ENCODE data around the gene SLPI.

Gene SLPI, protein sequence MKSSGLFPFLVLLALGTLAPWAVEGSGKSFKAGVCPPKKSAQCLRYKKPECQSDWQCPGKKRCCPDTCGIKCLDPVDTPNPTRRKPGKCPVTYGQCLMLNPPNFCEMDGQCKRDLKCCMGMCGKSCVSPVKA

DNA sequence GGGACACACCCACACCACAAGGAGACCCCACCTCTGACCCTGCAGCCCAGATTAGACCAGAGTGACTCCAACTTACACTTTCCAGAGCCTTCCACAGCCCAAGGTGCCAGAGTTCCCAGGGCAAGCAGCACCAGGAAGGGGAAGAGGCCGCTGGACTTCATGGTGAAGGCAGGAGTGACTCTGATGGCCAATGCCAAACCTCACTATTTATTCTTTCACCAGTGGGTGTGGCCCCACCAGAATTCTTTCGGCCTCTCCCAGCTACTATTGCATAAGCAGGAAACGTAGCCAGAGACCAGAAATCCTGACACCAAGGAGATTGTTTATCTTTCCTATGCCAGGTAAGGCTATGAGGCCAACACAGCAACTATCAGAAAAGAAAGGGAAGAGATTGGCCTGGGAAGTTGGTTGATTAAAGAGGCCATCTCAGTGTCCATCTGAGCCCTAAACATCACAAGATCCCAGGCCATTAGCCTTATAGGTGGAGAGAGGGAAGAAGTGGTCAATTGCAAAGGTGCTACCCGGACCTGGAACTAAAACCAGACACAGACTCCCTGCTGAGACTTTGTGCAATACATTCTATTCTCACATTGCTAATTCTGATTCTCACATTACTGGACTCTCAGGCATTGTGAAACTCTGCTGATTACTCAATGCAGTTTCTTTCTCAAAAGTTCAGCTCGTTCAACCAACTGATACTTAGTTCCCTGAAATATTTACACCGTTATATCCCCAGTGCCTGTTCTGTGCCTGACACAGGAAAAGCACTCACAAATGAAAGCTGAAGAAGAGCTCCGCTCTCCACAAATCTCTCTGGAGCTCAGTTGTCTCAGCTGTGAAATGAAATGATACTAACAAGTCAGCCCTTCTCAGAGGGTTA is at the start of gene SLPI:
TSS of gene SLPI (minus strand) at position 182 of the 880 bp plus-strand sequence. CDS start at position 161, 21 bp downstream.
- peak; percentile 17 for DNase-seq (ENCODE audit: low read depth)

DNA sequence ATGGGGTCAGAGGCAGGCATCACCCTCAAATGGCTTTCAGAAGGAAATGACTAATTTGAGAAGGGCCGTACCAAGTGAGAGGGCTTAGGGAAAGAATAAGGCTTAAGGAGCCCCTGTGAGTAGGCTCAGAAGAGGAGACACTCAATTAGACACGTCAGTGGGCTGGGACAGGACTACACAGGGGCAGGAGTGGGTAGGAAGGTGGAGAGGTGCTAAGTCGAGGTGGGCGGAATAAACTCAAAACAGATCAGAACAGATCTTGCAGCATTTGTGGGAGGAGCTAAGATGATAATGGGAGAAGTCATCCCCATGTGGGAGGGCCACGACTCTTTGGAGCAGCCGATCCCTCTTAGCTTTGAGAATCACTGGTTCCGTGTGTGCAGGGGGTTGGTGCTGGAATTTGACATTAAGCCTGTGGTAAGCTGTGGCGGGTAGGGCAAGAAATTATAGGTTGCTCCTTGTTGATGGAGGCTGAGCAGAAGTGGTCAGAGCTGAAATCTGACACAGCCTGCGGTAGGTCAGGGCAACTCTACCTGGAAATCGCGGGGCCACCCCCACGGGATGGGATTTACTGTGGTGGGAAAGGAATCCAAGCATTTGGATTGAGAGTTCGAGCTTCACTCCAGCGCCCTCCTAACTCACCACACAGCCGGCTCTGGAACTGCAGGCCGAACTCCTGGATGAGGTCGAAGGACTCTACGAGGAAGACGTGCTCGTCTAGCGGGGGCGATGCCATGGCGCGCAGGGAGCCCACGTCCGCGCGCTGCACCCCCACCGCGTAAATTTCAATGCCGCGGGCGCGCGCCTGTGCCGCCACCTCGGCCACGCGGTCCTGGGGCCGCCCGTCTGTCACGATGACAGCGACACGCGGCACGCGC is 49.5 kb upstream of the SLPI start:
- DNase-seq (ENCODE audit: low read depth): no peak

DNA sequence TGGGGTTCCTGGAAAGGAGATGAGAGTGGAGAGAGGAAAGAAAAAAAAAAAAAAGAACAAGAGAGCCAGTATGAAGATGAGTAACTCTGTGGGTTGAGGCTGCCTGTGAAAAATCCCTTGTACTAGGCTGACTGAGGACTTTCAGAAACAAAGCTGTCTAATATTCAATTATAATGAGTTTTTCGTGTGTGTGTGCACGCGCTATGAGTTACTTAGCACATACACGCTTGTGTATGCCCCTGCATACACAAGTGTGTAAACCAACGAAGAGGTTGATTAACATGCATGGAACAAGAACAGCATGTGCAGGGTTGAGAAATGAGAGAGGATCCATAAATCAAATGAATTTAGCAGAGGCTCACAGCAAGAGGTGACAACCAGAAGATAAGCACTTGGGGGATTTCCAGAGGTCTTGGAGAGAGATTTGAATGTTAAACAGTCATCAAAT is 47.5 kb upstream of the SLPI start:
- DNase-seq (ENCODE audit: low read depth): no peak

DNA sequence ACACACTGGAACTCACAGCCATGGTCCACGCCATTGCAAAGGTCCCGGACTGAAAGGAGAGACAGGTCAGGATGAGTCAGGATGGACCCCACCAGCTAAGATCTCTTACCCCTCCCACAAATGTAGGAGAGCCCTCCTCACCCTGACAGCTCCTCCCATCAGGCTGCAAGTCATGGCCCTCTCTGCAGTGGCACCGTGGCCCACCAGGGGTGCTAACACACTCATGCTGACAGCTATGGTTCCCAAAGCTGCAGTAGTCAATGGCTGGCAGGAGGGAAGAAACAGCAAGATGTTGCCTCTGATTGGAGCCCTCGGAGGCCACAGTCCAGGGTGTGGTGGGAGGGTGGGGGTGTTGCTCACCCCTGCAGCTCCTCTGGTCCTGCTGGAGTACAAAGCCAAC is 46.6 kb upstream of the SLPI start:
- no peak for DNase-seq (ENCODE audit: low read depth)

DNA sequence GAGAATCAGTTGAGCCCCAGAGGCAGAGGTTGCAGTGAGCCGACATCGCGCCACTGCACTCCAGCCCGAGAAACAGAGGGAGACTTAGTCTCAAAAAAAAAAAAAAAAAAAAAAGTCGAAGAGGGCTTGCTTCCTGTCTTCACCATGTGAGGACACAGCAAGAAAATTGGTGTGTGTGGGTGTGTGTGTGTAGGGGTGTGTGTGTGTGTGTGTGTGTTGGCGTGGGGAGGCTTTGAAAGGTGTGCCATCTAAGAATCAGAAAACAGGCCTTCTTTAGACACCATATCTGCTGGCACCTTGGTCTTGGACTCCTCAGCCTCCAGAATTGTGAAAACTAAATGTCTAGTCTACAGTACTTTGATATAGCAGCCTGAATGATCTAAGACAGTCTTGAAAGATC is 45.4 kb upstream of the SLPI start:
- DNase-seq (ENCODE audit: low read depth): no peak

DNA sequence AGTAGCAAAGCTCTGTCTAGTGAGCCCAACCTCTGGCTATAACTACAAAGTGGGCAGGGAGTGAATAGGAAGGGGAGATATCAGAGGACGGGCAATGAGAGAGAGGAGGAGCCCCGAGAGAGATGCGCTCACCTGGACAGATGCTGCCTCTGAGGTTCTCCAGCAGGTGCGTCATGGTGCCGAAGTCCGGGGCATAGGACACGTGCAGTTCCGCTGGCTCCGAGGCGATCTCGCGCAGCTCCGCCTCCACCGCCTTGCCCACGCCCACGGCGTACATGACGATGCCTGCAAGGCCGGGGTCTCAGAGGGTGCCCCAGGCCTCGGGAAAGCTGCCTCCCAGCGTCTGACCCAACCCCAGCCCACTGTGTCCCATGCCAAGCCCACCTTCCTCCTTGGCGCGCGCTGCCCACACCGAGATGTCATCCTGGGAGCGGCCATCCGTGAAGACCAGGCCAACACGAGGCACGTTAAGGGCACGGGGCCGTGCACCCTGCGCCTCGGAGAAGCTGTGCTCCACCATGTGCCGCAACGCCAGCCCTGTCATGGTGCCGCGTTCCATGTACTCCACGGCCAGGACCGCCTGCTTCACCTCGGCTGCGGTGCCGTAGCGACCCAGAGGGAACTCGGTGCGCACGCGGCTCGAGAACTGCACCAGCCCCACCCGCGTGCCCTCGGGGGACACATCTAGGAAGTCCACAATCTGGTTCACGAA is 43.6 kb upstream of the SLPI start:
- no peak for DNase-seq (ENCODE audit: low read depth)

DNA sequence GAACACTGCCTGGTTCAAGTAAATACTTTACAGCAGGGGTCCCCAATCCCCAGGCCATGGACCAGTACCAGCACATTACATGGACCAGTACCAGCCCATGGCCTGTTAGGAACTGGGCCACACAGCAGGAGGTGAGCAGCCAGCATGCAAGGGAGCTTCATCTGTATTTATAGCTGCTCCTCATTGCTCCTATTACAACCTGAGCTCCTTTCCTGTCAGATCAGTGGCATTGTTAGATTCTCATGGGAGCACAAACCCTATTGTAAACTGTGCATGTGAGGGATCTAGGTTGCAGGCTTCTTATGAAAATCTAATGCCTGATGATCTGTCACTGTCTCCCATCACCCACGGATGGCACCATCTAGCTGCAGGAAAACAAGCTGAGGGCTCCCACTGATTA is 40.3 kb upstream of the SLPI start:
- DNase-seq (ENCODE audit: low read depth): no peak

DNA sequence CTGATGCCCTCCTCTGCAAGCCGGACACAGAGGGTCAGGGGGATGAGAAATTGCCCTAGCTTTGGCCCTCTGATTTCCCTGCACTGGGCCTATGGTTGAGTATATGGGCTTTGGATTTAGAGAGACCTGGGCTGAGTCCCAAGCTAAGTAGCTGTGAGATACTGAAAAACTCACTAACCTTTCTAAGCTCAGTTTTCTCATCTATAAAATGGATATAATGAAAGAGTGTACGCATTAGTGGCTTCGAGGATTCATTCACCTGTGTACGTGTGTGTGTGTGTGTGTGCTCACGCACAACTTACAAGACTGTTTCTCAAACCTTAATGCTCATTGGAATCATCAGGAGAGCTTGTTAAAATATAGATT is 39.6 kb upstream of the SLPI start:
- no peak for DNase-seq (ENCODE audit: low read depth)

DNA sequence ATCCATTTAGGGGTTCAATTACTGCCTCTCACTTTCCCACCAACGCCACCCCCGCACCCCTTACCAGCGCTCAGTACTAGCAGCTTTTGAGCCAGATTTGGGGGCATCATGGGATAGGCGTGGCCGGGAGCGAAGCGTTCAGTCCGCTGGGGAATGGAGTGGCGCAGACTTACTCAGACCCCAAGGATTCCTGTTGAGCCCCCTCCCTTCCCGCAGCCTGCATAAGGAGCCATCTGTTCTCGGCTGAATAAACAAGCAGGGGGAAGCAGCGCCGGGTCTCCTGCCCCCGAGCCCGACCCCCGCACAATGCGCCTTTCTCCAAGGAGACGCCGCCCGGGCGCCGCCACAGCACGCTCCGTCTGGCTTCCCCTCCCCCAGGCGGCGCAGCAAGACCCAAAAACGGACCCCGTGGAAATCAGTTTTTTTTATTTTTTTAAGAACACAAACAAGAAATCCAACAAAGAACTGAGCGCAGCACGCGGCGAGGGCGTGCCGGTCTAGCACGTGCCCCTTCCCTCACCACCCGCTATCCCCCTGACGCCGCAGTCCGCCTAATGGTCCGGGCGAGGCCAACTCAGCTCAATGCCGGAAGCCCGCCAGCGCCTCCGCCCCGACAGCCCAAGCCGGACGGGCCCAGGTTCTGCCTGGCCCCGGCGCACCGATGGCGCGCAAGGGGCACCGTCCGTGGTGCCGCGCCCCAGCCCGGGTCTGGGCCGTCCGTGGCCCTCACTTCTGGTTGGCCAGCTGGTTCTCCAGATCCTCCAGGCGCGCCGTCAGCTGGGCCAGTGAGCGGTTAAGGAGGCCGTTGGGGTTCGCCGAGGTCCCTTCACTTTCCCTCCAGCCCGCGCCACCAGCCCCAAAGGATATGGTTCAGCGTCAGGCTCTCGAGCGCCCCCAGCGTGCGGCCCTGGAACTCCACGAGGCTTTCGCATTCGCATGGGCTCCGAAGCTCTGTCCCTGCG is 39.0 kb upstream of the SLPI start:
- peak; percentile 17 for DNase-seq (ENCODE audit: low read depth)

DNA sequence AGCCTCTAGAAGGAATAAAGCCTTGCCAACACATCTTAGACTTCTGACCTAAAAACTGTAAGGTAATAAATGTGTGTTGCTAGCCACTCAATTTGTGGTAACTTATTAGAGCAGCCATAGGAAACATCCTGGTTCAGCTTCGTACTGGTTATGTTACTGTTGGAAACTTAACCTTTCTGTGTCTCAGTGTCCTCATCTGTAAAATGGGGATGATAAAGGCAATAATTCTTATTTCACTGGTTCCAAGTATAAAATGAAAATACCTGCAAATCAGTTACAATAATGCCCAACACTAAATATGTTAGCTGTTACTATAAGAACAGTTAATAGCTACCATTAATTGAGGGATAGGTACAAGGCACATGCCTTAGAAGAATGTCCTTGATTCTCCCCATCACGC is 38.0 kb upstream of the SLPI start:
- DNase-seq (ENCODE audit: low read depth): no peak

DNA sequence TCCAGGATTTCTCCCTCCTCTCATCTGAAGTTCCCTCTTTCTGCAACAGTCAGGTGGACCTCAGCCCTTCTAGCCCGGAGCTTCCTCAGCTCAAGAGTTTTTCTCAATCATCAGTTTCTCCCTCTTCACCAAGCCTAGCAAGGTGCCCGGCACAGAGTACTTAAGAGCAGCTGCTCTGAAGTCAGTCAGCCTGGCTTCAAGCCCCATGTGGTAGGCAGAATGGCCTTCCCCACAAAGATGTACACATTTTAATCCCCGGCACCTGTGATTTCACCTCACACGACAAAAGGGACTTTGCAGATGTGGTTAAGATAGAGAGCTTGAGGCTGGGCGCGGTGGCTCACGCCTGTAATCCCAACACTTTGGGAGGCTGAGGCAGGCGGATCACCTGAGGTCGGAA is 37.2 kb upstream of the SLPI start:
- DNase-seq (ENCODE audit: low read depth): no peak

DNA sequence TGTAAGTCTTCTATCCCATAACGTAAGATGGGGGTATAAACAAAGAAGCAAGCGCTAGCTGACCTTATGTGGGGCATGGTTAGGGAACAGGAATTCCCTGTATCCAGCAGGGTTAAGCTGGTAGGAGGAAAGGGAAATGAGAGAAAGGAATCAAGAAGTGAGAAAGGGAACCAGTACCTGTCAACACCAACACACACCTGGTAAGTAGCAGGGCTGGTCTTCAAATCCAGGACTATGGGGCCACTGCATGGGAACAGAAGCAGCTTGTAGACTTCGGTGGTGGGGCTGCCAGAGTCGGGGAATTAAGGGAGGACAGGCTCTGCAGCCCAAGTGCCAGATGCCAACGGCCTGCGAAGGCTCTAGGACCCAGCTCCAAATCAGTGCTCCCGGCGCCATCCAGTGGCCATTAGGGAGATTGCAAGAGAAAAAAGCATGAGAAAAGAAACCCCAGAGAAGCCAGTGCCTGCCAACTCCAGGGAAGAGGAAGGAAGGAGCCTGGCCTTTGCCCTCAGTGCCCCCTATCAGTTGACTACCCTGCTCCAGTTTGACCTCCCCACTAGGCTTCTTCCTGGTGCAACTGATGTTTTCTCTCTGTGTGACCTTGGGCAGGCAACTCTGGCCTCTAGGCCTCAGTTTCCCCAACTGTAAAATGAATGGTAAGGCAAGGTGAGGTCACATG is 36.5 kb upstream of the SLPI start:
- peak; percentile 53 for DNase-seq (ENCODE audit: low read depth)

DNA sequence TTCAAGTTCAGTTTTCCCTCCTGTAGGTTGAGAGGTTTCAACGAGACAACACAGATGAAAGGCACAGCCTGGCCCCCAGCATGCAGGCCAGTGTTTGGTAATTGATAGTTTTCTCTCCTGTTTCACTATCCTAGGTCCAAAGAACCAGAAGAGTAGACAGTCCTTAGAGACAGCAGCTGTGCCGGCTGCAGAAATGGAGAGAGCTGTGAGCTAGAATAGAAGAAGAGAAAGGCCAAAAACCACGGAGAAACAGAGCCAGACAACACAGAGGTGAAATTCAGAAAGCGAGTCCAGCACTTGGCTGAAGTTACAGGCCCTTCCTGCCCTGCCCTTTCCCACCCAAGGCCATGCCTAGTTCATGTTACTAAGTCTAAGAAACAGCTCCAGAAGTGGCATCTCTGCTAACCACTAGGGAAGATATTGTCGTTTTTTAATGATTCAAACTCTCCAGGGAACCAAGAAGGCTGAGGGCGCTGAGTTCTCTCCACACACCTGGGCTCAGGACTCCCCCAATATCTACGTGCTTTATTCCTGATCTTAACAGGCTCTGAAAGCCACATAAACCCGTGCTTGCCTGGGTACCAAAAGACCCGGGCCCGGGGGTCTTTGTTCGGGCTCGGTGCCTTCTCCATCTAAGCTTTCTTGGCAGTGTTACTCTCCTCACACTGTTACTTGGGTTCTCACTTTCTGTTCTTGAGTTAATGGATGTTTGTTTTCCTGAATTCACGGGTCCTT is 35.7 kb upstream of the SLPI start:
- no peak for DNase-seq (ENCODE audit: low read depth)

DNA sequence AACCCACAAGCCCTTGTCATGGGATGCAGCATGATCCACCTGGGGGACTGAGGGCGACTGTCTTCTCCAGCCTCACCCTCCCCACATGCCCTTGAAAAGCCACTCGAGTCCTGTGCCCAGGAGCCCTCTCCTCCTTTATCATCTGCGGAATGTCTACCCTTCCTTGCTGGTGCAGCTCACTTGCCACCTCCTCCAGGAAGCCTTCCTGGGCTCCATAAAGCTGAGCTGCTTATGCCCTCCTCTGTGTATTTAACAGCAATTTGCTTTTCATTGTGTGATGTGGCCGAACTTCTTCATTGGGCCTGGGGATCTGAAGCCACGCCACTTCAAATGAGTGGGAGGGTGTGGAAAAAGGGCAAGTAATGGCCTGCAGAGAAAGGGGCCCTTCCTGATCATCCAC is 34.5 kb upstream of the SLPI start:
- no peak for DNase-seq (ENCODE audit: low read depth)

DNA sequence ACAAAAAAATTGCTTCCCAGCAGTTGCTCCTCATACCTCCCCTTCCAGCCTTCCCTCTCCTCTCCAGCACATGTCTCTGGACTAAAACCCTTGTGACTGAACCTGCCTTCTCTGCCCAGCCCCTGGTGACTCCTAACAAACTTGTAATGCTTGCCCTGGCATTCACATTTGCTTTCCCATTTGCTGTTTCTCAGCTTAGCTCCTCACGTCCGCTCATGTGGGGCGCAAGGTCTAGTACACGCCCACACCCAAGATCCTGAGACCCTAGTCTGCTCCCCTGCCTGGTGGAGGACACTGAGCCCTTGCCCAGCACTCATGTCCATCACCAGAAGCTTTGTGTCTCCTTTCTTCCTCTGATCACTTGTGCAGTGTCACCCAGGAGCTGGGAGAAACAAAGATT is 34.0 kb upstream of the SLPI start:
- DNase-seq (ENCODE audit: low read depth): no peak

DNA sequence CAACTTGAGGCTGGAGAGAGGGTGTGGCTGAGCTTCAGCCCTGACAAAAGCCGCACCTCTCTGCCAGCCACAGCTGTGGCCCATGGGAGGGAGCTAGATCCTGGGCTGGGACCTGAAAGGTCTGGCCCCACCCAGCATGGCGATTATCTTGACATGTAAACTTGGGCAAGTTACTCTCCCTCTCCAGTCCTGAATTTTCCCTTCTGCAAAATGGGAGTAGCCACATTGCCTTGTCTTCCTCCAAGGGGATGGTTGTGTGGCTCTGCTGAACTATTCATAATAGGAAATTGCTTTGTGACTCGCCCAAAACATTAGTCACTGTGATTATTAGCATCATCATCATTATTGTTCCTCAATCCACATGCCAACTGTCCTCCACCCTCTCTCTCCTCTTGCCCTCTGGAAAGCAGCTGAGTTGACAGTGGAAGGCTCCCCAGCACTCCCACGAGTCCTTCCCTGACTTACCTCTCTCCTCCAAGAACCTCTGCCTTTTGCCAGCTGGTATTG is 29.2 kb upstream of the SLPI start:
- DNase-seq (ENCODE audit: low read depth): no peak

DNA sequence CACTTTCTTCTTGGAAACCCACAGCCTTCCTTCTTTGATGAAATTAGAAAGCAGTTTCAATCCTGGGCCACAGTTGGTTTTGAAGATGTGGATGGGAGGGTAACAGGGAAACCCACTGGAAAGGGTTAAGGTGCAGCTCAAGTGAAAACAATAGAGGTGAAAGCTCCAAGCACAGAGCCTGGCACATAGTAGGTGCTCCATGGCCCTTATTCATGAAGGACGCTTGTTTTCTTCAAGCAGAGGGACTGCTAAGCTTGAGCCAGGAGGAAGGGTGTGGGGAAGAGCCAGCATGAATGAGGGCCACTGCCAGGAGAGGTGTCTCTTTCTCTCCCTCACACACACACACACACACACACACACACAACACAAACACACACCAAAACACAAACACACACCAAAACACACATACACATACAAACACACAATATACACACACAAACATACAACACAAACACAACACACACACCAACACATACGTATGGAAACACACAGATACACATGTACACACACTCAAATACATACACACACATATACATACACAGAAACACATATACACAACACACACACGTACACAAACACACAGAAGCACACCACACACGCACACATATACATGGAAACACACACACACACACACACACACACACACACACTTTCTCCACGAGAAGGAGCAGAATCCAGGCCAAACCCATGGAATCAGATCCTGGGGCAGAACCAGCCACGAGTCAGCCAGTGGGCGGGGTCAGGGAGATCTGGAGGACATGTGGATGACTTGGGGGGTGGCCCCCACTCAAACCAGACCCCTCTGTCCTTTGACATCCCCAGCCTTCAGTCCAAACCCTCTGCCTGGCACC is 28.6 kb upstream of the SLPI start:
- no peak for DNase-seq (ENCODE audit: low read depth)

DNA sequence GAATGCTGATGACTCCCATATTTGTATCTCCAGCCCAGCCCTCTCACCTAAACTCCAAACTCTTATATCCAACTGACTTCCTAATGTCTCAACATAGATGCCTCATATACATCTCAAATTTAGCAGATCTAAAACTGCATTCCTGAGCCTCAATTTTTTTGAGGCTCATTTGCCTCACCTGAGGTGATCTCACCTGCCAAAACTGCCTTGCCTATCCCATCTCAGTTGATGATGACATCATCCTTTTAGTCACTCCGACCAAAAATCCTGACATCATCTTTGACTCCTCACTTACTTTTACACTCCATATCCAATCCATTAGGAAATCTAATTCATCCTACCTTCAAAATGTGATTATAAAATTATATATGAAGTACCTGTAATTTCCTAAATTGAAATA is 25.6 kb upstream of the SLPI start:
- DNase-seq (ENCODE audit: low read depth): no peak

DNA sequence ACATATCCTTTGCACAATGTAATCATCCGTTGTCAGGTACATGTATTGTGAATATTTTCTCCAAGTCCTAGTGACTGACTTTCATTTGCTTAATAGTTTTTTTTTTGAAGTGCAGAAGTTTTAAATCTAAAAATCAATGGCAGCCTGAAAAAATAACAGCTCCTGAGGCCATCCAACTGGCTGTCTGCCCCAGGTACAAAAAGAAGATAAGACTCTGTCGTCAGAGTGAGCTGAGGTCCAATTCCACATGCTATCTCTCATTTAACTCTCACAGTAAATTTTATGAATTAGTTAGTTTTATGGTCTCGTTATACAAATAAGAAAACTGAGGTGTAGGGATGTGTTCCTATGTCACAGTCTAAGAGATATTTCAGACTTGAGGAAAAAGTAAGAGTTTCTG is 21.0 kb upstream of the SLPI start:
- DNase-seq (ENCODE audit: low read depth): no peak

All from GM04504 (cell line).